GM21360 (cell line): ENCODE results near the gene FKBP8.
"Not testable (repeated sequence)": the region's sequence is repeated elsewhere in the genome, so short reads cannot be mapped to it uniquely, and the experiment has no call there.

Source experiments
- ATAC-seq: cut with Tn5 transposase; IDR thresholded peaks from one replicate; pipeline ENCODE4 v1.9.1; 2021; ENCODE audit warnings: mild to moderate bottlenecking, moderate library complexity; ENCODE audit not compliant: unreplicated experiment

FKBP8 gene

DNA sequence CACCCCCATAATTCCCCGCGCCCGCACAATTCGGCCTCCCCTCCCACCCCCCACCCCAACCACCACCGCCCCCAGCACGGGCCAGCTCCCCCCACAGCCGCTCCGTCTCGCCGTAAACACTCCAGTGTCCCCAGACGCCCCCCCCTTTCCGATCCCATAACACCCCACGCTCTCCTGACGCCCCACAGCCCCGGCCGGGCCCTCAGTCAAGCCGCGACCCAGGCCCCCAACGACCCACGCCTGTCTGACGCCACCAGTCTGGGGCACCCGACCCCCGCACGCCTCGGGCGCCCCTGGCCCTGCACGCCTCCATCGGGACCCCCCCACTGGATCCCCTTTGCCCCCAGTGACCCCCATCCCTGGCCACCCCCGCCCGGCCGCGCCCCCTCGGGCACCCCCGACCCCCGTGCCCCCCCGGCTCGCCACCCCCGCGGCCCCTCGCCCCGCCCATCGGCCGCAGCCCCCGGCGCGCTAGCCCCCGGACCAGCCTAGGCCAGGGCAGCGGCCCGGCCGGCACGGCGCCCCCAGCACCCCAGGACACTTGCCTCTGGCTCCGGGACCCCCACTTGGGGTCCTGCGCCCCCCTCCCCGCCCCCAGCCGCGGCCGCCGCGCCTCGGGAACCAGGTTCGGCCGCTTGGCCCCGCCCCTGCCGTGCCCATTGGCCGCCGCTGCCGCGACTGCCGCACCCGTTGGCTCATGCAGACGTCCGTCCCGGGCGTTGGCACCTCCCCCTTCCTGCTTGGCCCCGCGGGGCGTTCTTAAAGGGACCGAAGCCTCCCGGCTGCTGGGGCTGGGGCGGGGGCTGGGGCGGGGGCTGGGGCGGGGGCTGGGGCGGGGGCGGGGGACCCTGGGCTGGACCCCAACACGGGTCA is at the start of gene FKBP8:
FKBP8 (minus strand) TSS at position 633 of the 873 bp plus-strand sequence. CDS start 1,603 bp downstream, outside the sequence.
- ATAC-seq: peak; percentile 77

DNA sequence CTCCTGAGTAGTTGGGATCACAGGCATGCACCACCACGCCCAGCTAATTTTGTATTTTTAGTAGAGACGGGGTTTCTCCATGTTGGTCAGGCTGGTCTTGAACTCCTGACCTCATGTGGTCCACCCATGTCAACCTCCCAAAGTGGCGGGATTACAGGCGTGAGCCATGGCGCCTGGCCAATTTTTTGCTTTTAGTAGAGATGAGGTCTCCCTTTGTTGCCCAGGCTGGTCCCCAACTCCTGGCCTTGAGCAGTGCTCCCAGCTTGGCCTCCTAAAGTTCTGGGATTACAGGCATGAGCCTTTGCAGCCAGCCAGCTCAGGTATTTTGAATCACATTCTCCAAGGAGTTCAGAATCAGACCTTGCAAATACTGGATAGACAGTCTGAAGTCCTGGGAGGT is 49.4 kb upstream of the FKBP8 start:
- not testable (repeated sequence) for ATAC-seq

DNA sequence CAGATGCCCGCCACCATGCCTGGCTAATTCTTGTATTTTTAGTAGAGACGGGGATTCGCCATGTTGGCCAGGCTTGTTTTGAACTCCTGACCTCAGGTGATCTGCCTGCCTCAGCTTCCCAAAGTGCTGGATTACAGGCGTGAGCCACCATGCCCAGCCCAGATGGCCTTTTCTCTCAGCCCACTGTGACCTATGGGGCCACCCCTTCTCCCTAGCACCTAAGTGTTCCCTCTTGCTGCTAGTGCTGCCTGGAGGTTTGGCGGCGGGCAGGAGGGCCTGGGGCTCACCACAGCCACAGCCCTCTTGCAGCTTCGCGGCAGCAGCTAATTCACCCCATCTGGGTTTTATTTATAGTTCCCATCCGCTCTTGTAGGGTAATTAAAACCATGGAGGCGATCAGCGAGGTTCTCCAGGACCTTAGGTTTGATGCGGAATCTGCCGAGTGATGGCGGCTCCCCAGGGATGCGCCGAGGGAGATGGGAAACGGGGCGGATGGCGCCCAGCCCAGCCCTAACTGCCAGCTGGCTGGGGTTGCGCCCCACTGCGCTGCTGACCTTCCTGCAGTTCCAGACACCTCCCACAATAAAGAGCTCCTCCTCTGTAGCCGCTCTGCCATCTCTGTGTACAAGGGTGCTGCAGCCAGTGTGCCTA is 48.5 kb upstream of the FKBP8 start:
- ATAC-seq: no peak

- no peak for ATAC-seq
Observed at GRCh38 chr19:18590273-18591272, 47.2 kb upstream of the FKBP8 start.

GRCh38 chr19:18589380-18590272 is 46.3 kb upstream of the FKBP8 start:
- peak; percentile 30 for ATAC-seq

- peak; percentile 56 for ATAC-seq
Observed at GRCh38 chr19:18588611-18589379, 45.4 kb upstream of the FKBP8 start, which contains the start of gene REX1BD. TSS of gene REX1BD (plus strand) at chr19:18588798. CDS start at chr19:18588802, 4 bp downstream.

GRCh38 chr19:18587962-18588610 is 44.7 kb upstream of the FKBP8 start:
- ATAC-seq: no peak

DNA sequence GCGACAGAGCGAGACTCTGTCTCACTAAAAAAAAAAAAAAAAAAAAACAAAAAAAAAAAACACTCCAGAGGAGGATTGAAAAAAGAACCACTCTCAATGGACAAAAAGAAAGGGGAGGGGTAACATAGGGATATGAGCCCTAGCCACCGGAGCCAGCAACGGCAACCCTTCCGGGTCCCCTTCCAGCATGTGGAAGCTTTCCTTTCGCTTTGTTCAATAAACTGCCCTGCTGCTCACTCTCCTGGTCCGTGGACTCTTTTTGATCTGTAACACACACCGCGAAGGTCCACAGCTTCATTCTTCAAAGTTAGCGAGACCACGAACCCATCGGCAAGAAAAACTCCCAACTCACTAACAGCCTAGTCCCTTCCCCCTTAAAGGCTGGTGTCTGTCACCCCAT is 44.2 kb upstream of the FKBP8 start:
- no peak for ATAC-seq

GRCh38 chr19:18586306-18586705 is 42.9 kb upstream of the FKBP8 start:
- no peak for ATAC-seq

- ATAC-seq: no peak
Observed at GRCh38 chr19:18580311-18580710, 36.9 kb upstream of the FKBP8 start.

GRCh38 chr19:18577365-18577914 is 34.1 kb upstream of the FKBP8 start:
- ATAC-seq: no peak

- no peak for ATAC-seq
Observed at GRCh38 chr19:18576383-18576782, 33.0 kb upstream of the FKBP8 start.

DNA sequence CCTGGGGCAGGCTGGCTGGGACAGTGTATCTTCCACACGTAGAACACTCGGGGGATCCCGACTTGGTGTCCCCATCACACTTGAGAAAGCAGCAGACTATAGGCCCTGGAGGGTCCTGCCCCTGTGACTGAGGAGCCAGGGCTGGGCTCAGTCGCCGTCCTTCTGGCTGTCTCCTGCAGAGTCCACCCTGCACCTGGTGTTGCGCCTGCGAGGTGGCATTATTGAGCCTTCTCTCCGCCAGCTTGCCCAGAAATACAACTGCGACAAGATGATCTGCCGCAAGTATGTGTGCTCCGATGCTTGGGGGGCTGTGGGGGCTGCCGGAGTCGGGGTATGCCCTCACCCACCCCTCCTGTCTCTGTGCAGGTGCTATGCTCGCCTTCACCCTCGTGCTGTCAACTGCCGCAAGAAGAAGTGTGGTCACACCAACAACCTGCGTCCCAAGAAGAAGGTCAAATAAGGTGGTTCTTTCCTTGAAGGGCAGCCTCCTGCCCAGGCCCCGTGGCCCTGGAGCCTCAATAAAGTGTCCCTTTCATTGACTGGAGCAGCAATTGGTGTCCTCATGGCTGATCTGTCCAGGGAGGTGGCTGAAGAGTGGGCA is 31.4 kb upstream of the FKBP8 start:
- no peak for ATAC-seq

DNA sequence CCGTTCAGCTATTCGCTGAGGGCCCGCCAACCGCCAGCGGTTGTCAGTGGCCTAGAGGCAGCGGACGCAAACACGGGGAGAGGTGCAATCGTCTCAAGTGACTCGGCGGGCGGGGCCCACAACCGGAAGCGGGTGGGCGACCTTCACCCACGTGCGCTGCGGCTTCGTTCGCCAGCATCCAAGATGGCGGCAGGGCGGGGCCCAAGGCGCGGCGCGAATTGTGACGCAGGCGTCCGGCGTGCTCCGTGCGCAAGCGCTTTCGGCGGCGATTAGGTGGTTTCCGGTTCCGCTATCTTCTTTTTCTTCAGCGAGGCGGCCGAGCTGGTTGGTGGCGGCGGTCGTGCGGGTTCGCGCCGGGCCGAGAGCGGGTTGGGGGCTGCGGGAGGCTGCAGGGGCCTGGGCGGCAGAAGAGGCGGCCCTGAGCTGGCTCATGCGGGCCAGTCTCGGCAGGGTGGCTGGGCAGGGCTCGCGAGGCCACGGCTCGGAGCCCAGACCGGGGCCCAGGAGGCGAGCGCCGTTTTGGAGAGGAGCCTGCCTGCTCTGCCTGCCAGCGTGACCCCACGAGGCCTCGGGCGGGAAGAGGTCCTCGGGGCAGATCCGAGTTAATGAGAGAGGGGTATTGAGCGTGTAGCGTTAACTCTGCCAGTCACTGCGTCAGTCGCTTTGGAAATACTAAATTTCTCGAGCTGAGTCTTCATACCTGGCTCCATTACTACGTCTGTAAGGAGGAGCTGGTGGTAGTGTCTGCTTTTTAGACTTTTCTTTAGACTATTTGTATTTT is 28.4 kb upstream of the FKBP8 start, which contains the start of gene UBA52:
UBA52 (plus strand) TSS at position 294 of the 781 bp plus-strand sequence. CDS start 1,444 bp downstream, outside the sequence.
- peak; percentile 85 for ATAC-seq

- ATAC-seq: no peak
Observed at GRCh38 chr19:18568367-18568766, 25.0 kb upstream of the FKBP8 start.

GRCh38 chr19:18566953-18567352 is 23.6 kb upstream of the FKBP8 start:
- ATAC-seq: no peak

DNA sequence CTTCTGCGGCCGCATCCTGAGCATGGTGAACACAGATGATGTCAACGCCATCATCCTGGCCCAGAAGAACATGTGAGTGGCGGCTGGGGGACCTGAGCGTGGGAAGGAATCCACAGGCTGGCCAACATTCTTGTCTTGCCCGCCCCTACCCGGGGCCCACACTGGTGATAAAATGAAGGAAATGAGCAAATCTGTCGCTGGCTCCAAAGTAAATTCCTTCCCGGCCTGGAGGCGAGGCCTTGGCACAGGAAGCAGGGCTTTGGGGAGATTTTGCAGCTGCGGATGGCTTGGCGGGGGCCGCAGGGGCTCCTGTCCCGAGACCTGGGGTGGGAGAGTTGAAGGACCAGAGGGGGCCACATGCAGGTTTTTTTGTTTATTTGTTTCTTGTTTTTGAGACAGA is 18.7 kb upstream of the FKBP8 start:
- no peak for ATAC-seq
